ENCODE data around the gene SEC16A. TPM values are rescaled to one million over a fixed set of nuclear protein-coding genes. Genes with fewer than 3 reads are reported as not detected.
"Not testable (repeated sequence)": the region's sequence is repeated elsewhere in the genome, so short reads cannot be mapped to it uniquely, and the experiment has no call there.

Gene SEC16A
- total RNA-seq, 1 experiment from 2014 or later = 7.2 TPM

GRCh38 chr9:136433849-136434579 lies 48.8 kb downstream of the SEC16A start:
- DNase-seq (ENCODE audit: low spot score) = no peak
- in situ Hi-C loops (cut with HindIII; ENCODE audit: low sequenced_read_pairs) = no loop called here

GRCh38 chr9:136433043-136433715 lies 49.7 kb downstream of the SEC16A start:
- in situ Hi-C loops (cut with HindIII; ENCODE audit: low sequenced_read_pairs) = no loop called here
- DNase-seq (ENCODE audit: low spot score) = no peak

GRCh38 chr9:136432591-136432990 lies 50.2 kb downstream of the SEC16A start:
- in situ Hi-C loops (cut with HindIII; ENCODE audit: low sequenced_read_pairs) = no loop called here
- DNase-seq (ENCODE audit: low spot score) = no peak

- in situ Hi-C loops (cut with HindIII; ENCODE audit: low sequenced_read_pairs) = no loop called here
- DNase-seq (ENCODE audit: low spot score) = no peak
These were observed 51.0 kb downstream of the SEC16A start for GRCh38 chr9:136431782-136432350.

GRCh38 chr9:136430588-136431234 lies 52.1 kb downstream of the SEC16A start:
- DNase-seq (ENCODE audit: low spot score) = no peak
- in situ Hi-C loops (cut with HindIII; ENCODE audit: low sequenced_read_pairs) = no loop called here

GRCh38 chr9:136429683-136430491 lies 53.0 kb downstream of the SEC16A start:
- DNase-seq (ENCODE audit: low spot score) = no peak
- in situ Hi-C loops (cut with HindIII; ENCODE audit: low sequenced_read_pairs) = no loop called here

GRCh38 chr9:136429075-136429628 lies 53.7 kb downstream of the SEC16A start:
- in situ Hi-C loops (cut with HindIII; ENCODE audit: low sequenced_read_pairs) = no loop called here
- no peak for DNase-seq (ENCODE audit: low spot score)

- no peak for DNase-seq (ENCODE audit: low spot score)
- in situ Hi-C loops (cut with HindIII; ENCODE audit: low sequenced_read_pairs) = no loop called here
These were observed 56.1 kb downstream of the SEC16A start for GRCh38 chr9:136426787-136427186.

GRCh38 chr9:136425367-136425766 lies 57.5 kb downstream of the SEC16A start:
- DNase-seq (ENCODE audit: low spot score); in situ Hi-C loops (cut with HindIII; ENCODE audit: low sequenced_read_pairs): not testable (repeated sequence)

GRCh38 chr9:136424750-136425362 lies 58.0 kb downstream of the SEC16A start:
- in situ Hi-C loops (cut with HindIII; ENCODE audit: low sequenced_read_pairs) = no loop called here
- DNase-seq (ENCODE audit: low spot score) = no peak

GRCh38 chr9:136423432-136424146 lies 59.3 kb downstream of the SEC16A start:
- in situ Hi-C loops (cut with HindIII; ENCODE audit: low sequenced_read_pairs) = no loop called here
- DNase-seq (ENCODE audit: low spot score) = no peak

- DNase-seq (ENCODE audit: low spot score) = no peak
- in situ Hi-C loops (cut with HindIII; ENCODE audit: low sequenced_read_pairs) = no loop called here
These were observed 60.0 kb downstream of the SEC16A start for GRCh38 chr9:136422876-136423275.

- in situ Hi-C loops (cut with HindIII; ENCODE audit: low sequenced_read_pairs) = no loop called here
- DNase-seq (ENCODE audit: low spot score) = no peak
These were observed 61.0 kb downstream of the SEC16A start for GRCh38 chr9:136421791-136422190.

- in situ Hi-C loops (cut with HindIII; ENCODE audit: low sequenced_read_pairs) = no loop called here
- DNase-seq (ENCODE audit: low spot score) = no peak
These were observed 63.8 kb downstream of the SEC16A start for GRCh38 chr9:136419092-136419420.

GRCh38 chr9:136418182-136419091 lies 64.4 kb downstream of the SEC16A start:
- in situ Hi-C loops (cut with HindIII; ENCODE audit: low sequenced_read_pairs) = no loop called here
- no peak for DNase-seq (ENCODE audit: low spot score)

GRCh38 chr9:136416914-136417313 lies 65.9 kb downstream of the SEC16A start:
- no peak for DNase-seq (ENCODE audit: low spot score)
- in situ Hi-C loops (cut with HindIII; ENCODE audit: low sequenced_read_pairs) = no loop called here

- in situ Hi-C loops (cut with HindIII; ENCODE audit: low sequenced_read_pairs) = no loop called here
- DNase-seq (ENCODE audit: low spot score) = no peak
These were observed 66.4 kb downstream of the SEC16A start for GRCh38 chr9:136416427-136416826.
